Stimulated activated CD4-positive, alpha-beta T cell treated with anti-CD3 and anti-CD28 coated beads, Interleukin-1b, Interleukin-23, amount 100 ng/mL, for 24 hours (primary cell): Measurements from ENCODE around the gene CENPT.
A peak's percentile ranks its signal among the peaks of the same experiment; 100 is the strongest.

Experiments used
- DNase-seq, 4 experiments: peaks; one replicate each; pipeline ENCODE4 v3.0.0-alpha.2; 2020; ENCODE audit warnings: low read depth in 4 of 4, low spot score in 1 of 4

CENPT gene

GRCh38 chr16:67814567-67814966 is 32.9 kb downstream of the CENPT start:
- DNase-seq, result no peak

GRCh38 chr16:67811899-67812298 is 35.6 kb downstream of the CENPT start:
- no peak for DNase-seq

GRCh38 chr16:67807148-67807682 is 40.3 kb downstream of the CENPT start:
- DNase-seq, result no peak

- peak; percentile 83 to 95 (median 93) for DNase-seq
These were observed 40.9 kb downstream of the CENPT start, which contains the start of the genes RANBP10 and TSNAXIP1 for GRCh38 chr16:67806428-67807147. Gene RANBP10, minus strand, starts transcription at chr16:67806560. Its CDS starts 24 bp downstream, at chr16:67806536. Gene TSNAXIP1, plus strand, starts transcription at chr16:67806889. Its CDS starts 261 bp downstream, at chr16:67807150.

GRCh38 chr16:67805718-67806427 is 41.6 kb downstream of the CENPT start:
- no peak for DNase-seq

- DNase-seq, result no peak
These were observed 42.5 kb downstream of the CENPT start for GRCh38 chr16:67804853-67805542.

- no peak for DNase-seq
These were observed 43.6 kb downstream of the CENPT start for GRCh38 chr16:67803894-67804293.

GRCh38 chr16:67801883-67802282 is 45.6 kb downstream of the CENPT start:
- DNase-seq, result no peak

GRCh38 chr16:67801241-67801640 is 46.3 kb downstream of the CENPT start:
- DNase-seq, result no peak

- DNase-seq, result no peak
These were observed 47.1 kb downstream of the CENPT start for GRCh38 chr16:67800338-67800926.

GRCh38 chr16:67796099-67796718 is 51.3 kb downstream of the CENPT start:
- DNase-seq, result no peak

- DNase-seq, result no peak
These were observed 57.4 kb downstream of the CENPT start for GRCh38 chr16:67790071-67790470.

- no peak for DNase-seq
These were observed 61.0 kb downstream of the CENPT start for GRCh38 chr16:67786491-67786890.

- no peak for DNase-seq
These were observed 64.2 kb downstream of the CENPT start for GRCh38 chr16:67783353-67783725.

GRCh38 chr16:67782567-67783352 is 64.7 kb downstream of the CENPT start:
- DNase-seq, result no peak

GRCh38 chr16:67781565-67781921 is 66.0 kb downstream of the CENPT start:
- DNase-seq, result no peak

- DNase-seq, result no peak
These were observed 66.5 kb downstream of the CENPT start for GRCh38 chr16:67780847-67781564.

- no peak for DNase-seq
These were observed 68.1 kb downstream of the CENPT start for GRCh38 chr16:67779256-67780014.
